ENCODE data around the gene STK39.

DNA sequence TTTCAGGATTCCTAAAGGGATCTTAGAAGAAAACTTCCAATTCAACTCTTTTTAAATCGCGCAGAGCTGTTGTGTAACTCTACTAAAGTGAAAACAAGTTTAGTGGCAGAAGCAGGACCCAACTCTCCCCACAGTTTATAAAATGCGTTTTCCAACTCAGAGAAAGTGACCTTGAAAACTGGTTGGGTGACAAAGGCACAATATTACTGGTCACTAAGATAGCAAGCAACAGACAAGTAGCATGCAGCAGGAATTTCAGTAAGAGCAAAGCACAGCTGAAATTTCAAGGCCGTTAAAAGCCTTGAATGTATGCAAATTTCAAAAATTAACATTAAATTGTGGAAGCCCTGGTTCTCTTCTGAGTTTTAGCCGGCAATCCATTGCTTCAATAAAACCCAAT lies 66.9 kb downstream of the STK39 start:
- TF ChIP-seq, protein P1, sequence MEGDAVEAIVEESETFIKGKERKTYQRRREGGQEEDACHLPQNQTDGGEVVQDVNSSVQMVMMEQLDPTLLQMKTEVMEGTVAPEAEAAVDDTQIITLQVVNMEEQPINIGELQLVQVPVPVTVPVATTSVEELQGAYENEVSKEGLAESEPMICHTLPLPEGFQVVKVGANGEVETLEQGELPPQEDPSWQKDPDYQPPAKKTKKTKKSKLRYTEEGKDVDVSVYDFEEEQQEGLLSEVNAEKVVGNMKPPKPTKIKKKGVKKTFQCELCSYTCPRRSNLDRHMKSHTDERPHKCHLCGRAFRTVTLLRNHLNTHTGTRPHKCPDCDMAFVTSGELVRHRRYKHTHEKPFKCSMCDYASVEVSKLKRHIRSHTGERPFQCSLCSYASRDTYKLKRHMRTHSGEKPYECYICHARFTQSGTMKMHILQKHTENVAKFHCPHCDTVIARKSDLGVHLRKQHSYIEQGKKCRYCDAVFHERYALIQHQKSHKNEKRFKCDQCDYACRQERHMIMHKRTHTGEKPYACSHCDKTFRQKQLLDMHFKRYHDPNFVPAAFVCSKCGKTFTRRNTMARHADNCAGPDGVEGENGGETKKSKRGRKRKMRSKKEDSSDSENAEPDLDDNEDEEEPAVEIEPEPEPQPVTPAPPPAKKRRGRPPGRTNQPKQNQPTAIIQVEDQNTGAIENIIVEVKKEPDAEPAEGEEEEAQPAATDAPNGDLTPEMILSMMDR (conservative IDR thresholded peaks at IDR 0.05; ENCODE audit: low read length) = no peak
- TF ChIP-seq EZH2phosphoT487 (IDR thresholded peaks at IDR 0.05; ENCODE audit: borderline replicate concordance, low read depth, low read length) = no peak
